OCI-LY1 (cell line): ENCODE measurements around the gene ENDOG.
"Not testable (repeated sequence)": the region's sequence is repeated elsewhere in the genome, so short reads cannot be mapped to it uniquely, and the experiment has no call there.

ENCODE experiments used
- H2AFZ ChIP-seq: fragments of 200-600 bp; sonication (generic), shearing (Covaris generic); 2 replicates; pipeline ENCODE4 v1.6.0; 2014; ENCODE audit warnings: antibody characterized with exemption, mild to moderate bottlenecking, low read length
- H3F3A ChIP-seq: fragments of 200-600 bp; sonication (generic), shearing (Covaris generic); 2 replicates; pipeline ENCODE4 v1.6.0; 2014; ENCODE audit warnings: mild to moderate bottlenecking, antibody characterized with exemption, low read length, moderate library complexity; ENCODE audit not compliant: insufficient read depth
- H3K27ac ChIP-seq: fragments of 200-600 bp; sonication (generic); 2 replicates; pipeline ENCODE4 v1.5.1; 2014; ENCODE audit warnings: low read length, mixed run types, mild to moderate bottlenecking, low read depth; ENCODE audit not compliant: poor library complexity, severe bottlenecking
- H3K27me3 ChIP-seq: fragments of 200-600 bp; sonication (generic); 2 replicates; pipeline ENCODE4 v1.6.0; 2014; ENCODE audit warnings: antibody characterized with exemption, mild to moderate bottlenecking, low read length, moderate library complexity; ENCODE audit not compliant: insufficient read depth
- H3K36me3 ChIP-seq: fragments of 200-600 bp; sonication (generic); 2 replicates; pipeline ENCODE4 v1.6.1; 2014; ENCODE audit warnings: mild to moderate bottlenecking, antibody characterized with exemption, low read length, moderate library complexity, mixed read lengths; ENCODE audit not compliant: insufficient read depth
- H3K4me1 ChIP-seq: fragments of 200-600 bp; sonication (generic); 2 replicates; pipeline ENCODE4 v1.5.1; 2014; ENCODE audit warnings: mild to moderate bottlenecking, low read length, moderate library complexity; ENCODE audit not compliant: insufficient read depth, severe bottlenecking
- H3K4me2 ChIP-seq: fragments of 200-600 bp; sonication (generic), shearing (Covaris generic); 2 replicates; pipeline ENCODE4 v1.6.1; 2014; ENCODE audit warnings: low read length
- H3K4me3 ChIP-seq: fragments of 200-600 bp; sonication (generic); 2 replicates; pipeline ENCODE4 v1.5.1; 2014; ENCODE audit warnings: low read length, low read depth, mild to moderate bottlenecking, mixed read lengths; ENCODE audit not compliant: poor library complexity, severe bottlenecking
- H3K79me2 ChIP-seq: fragments of 200-600 bp; shearing (Covaris generic); 2 replicates; pipeline ENCODE4 v1.6.1; 2016; ENCODE audit warnings: mixed run types, low read length, mixed read lengths; ENCODE audit not compliant: insufficient read depth
- H3K9ac ChIP-seq: fragments of 200-600 bp; sonication (generic), shearing (Covaris generic); 2 replicates; pipeline ENCODE4 v1.6.1; 2014; ENCODE audit warnings: mild to moderate bottlenecking, low read length, mixed read lengths
- H3K9me2 ChIP-seq: fragments of 200-600 bp; sonication (generic), shearing (Covaris generic); 2 replicates; pipeline ENCODE4 v1.6.1; 2014; ENCODE audit warnings: low read depth, mild to moderate bottlenecking, low read length, mixed read lengths
- H3K9me3 ChIP-seq: fragments of 200-600 bp; shearing (Covaris generic); 2 replicates; pipeline ENCODE4 v1.6.1; 2014; ENCODE audit warnings: low read length, mixed read lengths
- H4K20me1 ChIP-seq: fragments of 200-600 bp; sonication (generic), shearing (Covaris generic); 2 replicates; pipeline ENCODE4 v1.6.0; 2016; ENCODE audit warnings: mild to moderate bottlenecking, low read length; ENCODE audit not compliant: insufficient read depth
- EZH2 ChIP-seq: fragments of 200-600 bp; sonication (generic), shearing (Covaris generic); IDR thresholded peaks from 2 replicates; pipeline ENCODE4 v1.8.0; 2017; ENCODE audit warnings: borderline replicate concordance, mixed run types, mild to moderate bottlenecking, antibody characterized with exemption, low read length, moderate library complexity, mixed read lengths
- TF ChIP-seq, protein P1 (sequence below): fragments of 200-600 bp; sonication (generic), shearing (Covaris generic); IDR thresholded peaks from 2 replicates; pipeline ENCODE4 v1.5.1; 2017; ENCODE audit warnings: mild to moderate bottlenecking, antibody characterized with exemption, low read length, moderate library complexity, mixed read lengths

ENDOG gene

GRCh38 chr9:128854454-128854853 lies 36.2 kb downstream of the ENDOG start:
- H3K36me3 ChIP-seq, H3K9me2 ChIP-seq, H3K9me3 ChIP-seq, H3K4me1 ChIP-seq, H3K27me3 ChIP-seq, H3K9ac ChIP-seq, H3K27ac ChIP-seq, H2AFZ ChIP-seq, H3F3A ChIP-seq, H3K79me2 ChIP-seq, H4K20me1 ChIP-seq, H3K4me3 ChIP-seq, H3K4me2 ChIP-seq: not testable (repeated sequence)

- H3K9ac ChIP-seq, H3K36me3 ChIP-seq, H3K4me1 ChIP-seq, H3K4me3 ChIP-seq, H3K9me3 ChIP-seq, H2AFZ ChIP-seq, H3K79me2 ChIP-seq, H3K27me3 ChIP-seq, H3K27ac ChIP-seq, H3K9me2 ChIP-seq, H3K4me2 ChIP-seq, H4K20me1 ChIP-seq, H3F3A ChIP-seq: not testable (repeated sequence)
Observed at GRCh38 chr9:128858476-128858875, 40.2 kb downstream of the ENDOG start.

DNA sequence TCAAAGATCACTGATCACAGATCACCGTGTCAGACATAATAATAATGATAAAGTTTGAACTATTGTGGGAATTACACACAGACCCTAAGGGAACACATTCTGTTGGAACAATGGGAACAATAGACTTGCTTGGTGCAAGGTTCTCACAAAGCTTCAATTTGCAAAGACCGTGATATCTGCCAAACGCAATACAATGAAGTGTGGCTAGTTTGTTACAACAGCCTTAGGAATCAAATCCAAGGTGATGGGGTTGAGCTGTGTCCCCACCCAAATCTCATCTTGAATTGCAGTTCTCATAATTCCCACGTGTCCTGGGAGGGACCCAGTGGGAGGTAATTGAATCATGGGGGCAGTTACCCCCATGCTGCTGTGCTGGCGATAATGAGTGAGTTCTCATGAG lies 42.6 kb downstream of the ENDOG start:
- no peak overlapping the region for H3K27ac ChIP-seq
- no peaks in the 10 kb centered on the region for H3K9me2 ChIP-seq
- H3K4me1 ChIP-seq = peaks cover 9% of the 10 kb centered on the region
- H3K36me3 ChIP-seq = peaks cover 4% of the 10 kb centered on the region; the same call in 1 of the 2 replicates
- H3K9me3 ChIP-seq = no peaks in the 10 kb centered on the region
- no peak overlapping the region for H3K4me3 ChIP-seq
- TF ChIP-seq, protein P1, sequence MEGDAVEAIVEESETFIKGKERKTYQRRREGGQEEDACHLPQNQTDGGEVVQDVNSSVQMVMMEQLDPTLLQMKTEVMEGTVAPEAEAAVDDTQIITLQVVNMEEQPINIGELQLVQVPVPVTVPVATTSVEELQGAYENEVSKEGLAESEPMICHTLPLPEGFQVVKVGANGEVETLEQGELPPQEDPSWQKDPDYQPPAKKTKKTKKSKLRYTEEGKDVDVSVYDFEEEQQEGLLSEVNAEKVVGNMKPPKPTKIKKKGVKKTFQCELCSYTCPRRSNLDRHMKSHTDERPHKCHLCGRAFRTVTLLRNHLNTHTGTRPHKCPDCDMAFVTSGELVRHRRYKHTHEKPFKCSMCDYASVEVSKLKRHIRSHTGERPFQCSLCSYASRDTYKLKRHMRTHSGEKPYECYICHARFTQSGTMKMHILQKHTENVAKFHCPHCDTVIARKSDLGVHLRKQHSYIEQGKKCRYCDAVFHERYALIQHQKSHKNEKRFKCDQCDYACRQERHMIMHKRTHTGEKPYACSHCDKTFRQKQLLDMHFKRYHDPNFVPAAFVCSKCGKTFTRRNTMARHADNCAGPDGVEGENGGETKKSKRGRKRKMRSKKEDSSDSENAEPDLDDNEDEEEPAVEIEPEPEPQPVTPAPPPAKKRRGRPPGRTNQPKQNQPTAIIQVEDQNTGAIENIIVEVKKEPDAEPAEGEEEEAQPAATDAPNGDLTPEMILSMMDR = no peak
- no peak for TF ChIP-seq EZH2
- H3K27me3 ChIP-seq = no peaks in the 10 kb centered on the region
- H2AFZ ChIP-seq = no peak overlapping the region
- H3K79me2 ChIP-seq = no peaks in the 10 kb centered on the region
- no peak overlapping the region for H3K4me2 ChIP-seq
- no peaks in the 10 kb centered on the region for H3F3A ChIP-seq
- H3K9ac ChIP-seq = no peak overlapping the region
- H4K20me1 ChIP-seq = no peaks in the 10 kb centered on the region

DNA sequence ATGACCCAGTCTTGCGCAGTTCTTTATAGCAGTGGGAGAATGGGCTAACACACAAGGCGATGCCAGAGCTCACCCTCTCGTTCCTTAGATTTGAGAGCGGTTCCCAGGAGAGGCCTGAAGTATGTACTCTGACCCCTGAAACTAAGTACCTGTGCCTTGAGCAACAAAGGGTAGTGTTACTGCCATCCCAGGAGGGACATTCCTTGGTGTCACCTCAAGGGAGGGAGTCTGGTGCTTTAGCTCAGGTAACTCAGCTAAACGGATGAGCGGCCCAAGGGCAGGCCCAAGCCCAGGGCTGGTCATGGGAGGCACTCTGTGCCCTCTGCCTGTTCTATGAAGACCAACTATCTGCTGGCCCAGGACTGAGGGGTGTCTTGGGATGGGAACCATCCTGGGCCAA lies 43.2 kb downstream of the ENDOG start:
- Histone ChIP-seq H3F3A (no peaks in the 10 kb centered on the region), H3K27ac (no peak overlapping the region), H3K79me2 (no peaks in the 10 kb centered on the region), H3K9me3 (no peaks in the 10 kb centered on the region), H3K4me2 (no peak overlapping the region), H2AFZ (no peak overlapping the region), H3K4me3 (no peak overlapping the region), H3K4me1 (peaks cover 9% of the 10 kb centered on the region), H3K9ac (no peak overlapping the region), H4K20me1 (no peaks in the 10 kb centered on the region), H3K27me3 (no peaks in the 10 kb centered on the region), H3K36me3 (peaks cover 4% of the 10 kb centered on the region; the same call in 1 of the 2 replicates), H3K9me2 (no peaks in the 10 kb centered on the region)
- TF ChIP-seq, protein P1 = no peak
- no peak for TF ChIP-seq EZH2
